Measurements from ENCODE around the gene ENDOD1. TPM values are rescaled to one million over a fixed set of nuclear protein-coding genes. Genes with fewer than 3 reads are reported as not detected.
A peak's percentile ranks its signal among the peaks of the same experiment; 100 is the strongest.
"Not testable (repeated sequence)": the region's sequence is repeated elsewhere in the genome, so short reads cannot be mapped to it uniquely, and the experiment has no call there.

Gene ENDOD1, protein sequence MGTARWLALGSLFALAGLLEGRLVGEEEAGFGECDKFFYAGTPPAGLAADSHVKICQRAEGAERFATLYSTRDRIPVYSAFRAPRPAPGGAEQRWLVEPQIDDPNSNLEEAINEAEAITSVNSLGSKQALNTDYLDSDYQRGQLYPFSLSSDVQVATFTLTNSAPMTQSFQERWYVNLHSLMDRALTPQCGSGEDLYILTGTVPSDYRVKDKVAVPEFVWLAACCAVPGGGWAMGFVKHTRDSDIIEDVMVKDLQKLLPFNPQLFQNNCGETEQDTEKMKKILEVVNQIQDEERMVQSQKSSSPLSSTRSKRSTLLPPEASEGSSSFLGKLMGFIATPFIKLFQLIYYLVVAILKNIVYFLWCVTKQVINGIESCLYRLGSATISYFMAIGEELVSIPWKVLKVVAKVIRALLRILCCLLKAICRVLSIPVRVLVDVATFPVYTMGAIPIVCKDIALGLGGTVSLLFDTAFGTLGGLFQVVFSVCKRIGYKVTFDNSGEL
- total RNA-seq: 1 to 10 TPM; 6.7 to 8.0 TPM

DNA sequence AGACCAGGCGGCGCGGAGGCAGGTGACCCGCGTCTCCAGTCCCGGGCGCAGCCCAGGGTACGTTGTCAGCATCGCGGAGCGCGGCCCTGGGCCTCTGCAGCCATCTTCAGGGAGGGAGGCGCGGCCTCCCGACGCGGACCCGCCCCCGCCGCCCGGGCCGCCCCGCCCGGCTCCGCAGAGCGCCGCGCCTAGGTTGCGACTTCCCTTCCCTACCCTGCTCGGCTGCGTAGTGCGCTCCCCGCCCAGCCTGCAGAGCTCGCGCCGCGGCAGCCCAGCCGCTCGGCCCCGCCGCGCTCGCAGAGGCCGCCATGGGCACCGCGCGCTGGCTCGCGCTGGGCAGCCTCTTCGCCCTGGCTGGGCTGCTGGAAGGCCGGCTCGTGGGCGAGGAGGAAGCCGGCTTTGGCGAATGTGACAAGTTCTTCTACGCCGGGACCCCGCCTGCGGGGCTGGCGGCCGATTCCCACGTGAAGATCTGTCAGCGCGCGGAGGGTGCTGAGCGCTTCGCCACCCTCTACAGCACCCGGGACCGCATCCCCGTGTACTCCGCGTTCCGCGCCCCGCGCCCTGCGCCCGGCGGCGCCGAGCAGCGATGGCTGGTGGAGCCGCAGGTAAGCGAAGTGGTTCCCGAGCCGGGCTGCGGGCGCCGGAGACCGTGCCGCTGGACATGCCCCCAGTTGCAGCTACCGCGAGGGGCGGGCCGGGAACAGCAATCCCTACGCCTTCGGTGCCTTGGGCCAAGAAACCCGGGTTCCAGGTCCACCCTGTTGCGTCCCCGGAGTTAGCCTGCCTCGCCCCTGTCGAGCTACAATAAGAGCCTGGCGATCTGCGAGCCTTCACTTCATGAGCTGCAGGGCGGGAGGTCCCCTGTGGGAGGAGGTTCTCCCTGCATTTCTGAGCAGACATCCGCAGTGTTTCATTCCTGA lies at the start of gene ENDOD1:
TSS of gene ENDOD1 (plus strand) at position 227 of the 923 bp plus-strand sequence. CDS start at position 309, 82 bp downstream.
- H3K27ac Mint-ChIP-seq: peak within 1 kb of the TSS; percentile 82
- peak within 1 kb of the TSS; percentile 87 for H3K4me3 Mint-ChIP-seq
- ATAC-seq (replicated peaks): peak; percentile 94
- H3K9me3 Mint-ChIP-seq: no peaks in the 10 kb centered on the region
- H3K27me3 Mint-ChIP-seq: no peaks in the 10 kb centered on the region
- peaks cover 56% of the 10 kb centered on the region for H3K4me1 Mint-ChIP-seq
- no peaks in the 10 kb centered on the region for H3K36me3 Mint-ChIP-seq (ENCODE audit: low read depth)

DNA sequence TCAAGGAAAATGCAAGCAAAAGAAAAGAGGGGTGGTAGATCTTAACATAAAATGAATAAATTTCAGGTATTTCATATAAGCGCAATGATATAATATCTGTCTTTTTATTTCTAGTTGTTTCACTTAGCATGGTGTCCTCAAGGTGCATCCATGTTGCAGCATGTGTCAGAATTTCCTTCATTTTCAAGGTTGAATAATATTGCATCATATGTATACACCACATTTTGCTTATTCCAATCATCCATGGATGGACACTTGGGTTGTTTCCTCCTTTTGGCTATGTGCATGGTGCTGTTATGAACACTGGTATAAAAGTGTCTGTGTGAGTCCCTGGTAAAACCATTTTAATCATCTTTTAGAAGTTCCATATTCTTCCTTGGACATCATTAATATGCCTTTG lies 47.4 kb upstream of the ENDOD1 start:
- Mint-ChIP-seq H3K27me3 (peaks cover 39% of the 10 kb centered on the region), H3K36me3 (ENCODE audit: low read depth) (no peaks in the 10 kb centered on the region)

DNA sequence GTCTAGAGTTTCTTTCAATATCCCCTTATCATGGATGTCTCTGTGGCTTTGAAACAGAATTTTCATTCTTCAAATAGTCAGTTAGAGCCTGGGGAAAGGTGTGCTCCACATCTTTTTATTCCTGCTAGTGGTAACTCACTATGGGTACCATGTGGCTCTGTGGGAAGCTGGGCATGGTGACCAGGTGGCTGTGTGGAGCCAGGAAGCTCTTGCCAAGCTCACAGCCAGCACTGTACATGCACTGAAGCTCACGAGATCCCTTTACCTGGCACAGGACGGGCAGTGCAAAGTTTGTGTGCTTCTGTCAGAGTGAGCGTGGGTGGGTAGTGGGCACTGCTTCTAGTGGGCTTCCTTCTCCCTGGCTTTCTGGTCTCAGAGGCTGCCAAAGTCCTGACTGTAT lies 46.7 kb upstream of the ENDOD1 start:
- Mint-ChIP-seq H3K4me3 (no peak overlapping the region), H3K27me3 (peaks cover 39% of the 10 kb centered on the region), H3K36me3 (ENCODE audit: low read depth) (no peaks in the 10 kb centered on the region), H3K4me1 (peaks cover 5% of the 10 kb centered on the region), H3K9me3 (no peaks in the 10 kb centered on the region), H3K27ac (no peak overlapping the region)
- no peak for ATAC-seq (replicated peaks)

More for the DNA sequence above, 47.4 kb upstream of the ENDOD1 start:
- Mint-ChIP-seq H3K4me3 (no peak overlapping the region), H3K9me3 (no peaks in the 10 kb centered on the region), H3K27ac (no peak overlapping the region), H3K4me1 (peaks cover 5% of the 10 kb centered on the region)
- no peak for ATAC-seq (replicated peaks)

DNA sequence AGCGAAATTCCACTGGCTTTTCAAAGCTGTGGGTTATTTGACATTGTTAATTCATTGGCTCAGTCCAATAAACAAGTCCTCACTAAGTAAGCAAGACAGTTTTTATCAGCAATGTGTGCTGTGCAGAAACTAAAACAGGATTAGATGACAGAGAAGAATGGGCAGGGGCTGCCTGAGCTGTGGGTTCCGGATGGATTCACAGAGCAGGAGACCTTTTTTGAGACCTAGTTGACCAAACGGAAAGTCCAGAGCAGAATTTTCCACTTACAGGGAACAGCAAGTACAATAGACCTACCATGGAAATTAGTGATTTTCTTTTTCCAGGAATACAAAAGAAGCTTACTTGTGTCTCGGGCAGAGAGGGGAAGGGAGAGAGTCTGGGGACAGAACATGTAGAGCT lies 45.6 kb upstream of the ENDOD1 start:
- no peak overlapping the region for H3K27ac Mint-ChIP-seq
- peaks cover 35% of the 10 kb centered on the region for H3K27me3 Mint-ChIP-seq
- no peaks in the 10 kb centered on the region for H3K4me1 Mint-ChIP-seq
- no peaks in the 10 kb centered on the region for H3K36me3 Mint-ChIP-seq (ENCODE audit: low read depth)
- ATAC-seq (replicated peaks): no peak
- no peaks in the 10 kb centered on the region for H3K9me3 Mint-ChIP-seq
- no peak overlapping the region for H3K4me3 Mint-ChIP-seq

DNA sequence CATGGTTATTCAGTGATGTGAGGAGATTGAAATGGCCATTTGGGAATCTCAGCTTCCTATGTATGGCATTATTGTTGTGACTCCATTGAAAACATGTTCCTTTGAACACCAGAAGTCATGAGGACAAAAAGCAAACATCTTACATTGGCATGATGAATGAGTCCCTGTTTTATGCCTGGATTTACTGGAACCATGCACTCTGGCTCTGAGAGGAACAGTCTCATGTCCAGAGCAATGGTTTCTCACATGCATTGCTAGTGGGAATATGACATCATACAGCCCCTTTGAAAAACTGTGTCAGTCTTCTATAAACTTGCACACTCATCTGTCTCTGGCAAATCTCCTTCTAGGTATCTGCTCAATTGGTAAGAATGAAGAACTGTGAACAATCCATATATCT lies 43.8 kb upstream of the ENDOD1 start:
- ATAC-seq (replicated peaks): no peak
- H3K4me1 Mint-ChIP-seq: no peaks in the 10 kb centered on the region
- H3K27me3 Mint-ChIP-seq: peaks cover 30% of the 10 kb centered on the region
- no peak overlapping the region for H3K4me3 Mint-ChIP-seq
- no peak overlapping the region for H3K27ac Mint-ChIP-seq
- no peaks in the 10 kb centered on the region for H3K36me3 Mint-ChIP-seq (ENCODE audit: low read depth)
- H3K9me3 Mint-ChIP-seq: no peaks in the 10 kb centered on the region

DNA sequence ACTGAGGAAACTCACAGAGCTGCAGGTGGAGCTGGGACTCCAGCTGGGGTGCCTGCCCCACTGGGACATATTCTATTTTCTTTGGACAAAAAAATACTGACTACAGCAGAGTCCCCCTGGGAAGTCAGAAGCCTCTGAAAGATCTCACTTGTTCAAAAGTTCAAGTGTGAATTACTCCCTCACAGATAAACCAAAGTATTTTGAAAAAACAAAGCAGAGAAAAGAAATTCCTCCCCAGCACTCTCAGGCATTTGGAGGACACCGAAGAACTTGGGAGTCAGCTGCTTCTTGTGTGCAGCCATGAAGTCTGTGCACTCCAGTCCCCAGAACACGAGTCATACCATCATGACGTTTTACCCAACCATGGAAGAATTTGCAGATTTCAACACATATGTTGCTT lies 40.5 kb upstream of the ENDOD1 start, which contains the start of gene KDM4F:
TSS of gene KDM4F (plus strand) at position 301 of the 400 bp plus-strand sequence.
- ATAC-seq (replicated peaks); H3K4me1 Mint-ChIP-seq; H3K4me3 Mint-ChIP-seq; H3K9me3 Mint-ChIP-seq; H3K36me3 Mint-ChIP-seq (ENCODE audit: low read depth); H3K27ac Mint-ChIP-seq: not testable (repeated sequence)
- peaks cover 36% of the 10 kb centered on the region for H3K27me3 Mint-ChIP-seq

DNA sequence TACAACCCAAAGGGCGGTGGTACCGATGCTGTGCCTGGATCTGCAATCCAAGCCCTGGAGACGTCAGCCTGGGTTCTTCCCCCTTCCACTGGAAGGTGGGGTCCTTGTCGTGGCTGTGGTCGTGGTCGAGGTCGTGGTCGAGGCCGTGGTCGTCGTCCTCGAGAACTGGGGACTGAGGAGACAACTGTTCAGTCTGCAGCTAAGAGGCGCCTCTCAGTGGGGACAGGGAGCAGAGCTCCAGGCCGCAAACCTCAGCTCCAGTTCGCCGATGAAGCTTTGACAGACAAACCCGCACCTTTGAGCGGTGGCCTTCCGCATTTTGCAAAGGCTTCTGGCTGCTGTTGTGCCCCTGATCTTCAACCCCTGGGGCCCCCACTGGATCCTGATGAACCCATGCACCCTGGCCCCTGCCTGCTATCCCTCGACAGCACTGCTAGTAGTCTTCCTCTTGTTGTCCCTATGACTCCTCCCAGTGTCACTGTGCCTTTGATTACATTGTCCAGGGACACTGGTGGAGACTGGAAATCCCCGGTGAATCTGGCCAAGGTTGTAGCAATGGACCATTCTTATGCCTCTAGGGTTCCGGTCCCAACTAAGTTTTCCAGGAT lies 38.9 kb upstream of the ENDOD1 start:
- no peaks in the 10 kb centered on the region for H3K36me3 Mint-ChIP-seq (ENCODE audit: low read depth)
- H3K9me3 Mint-ChIP-seq: no peaks in the 10 kb centered on the region
- no peaks in the 10 kb centered on the region for H3K4me1 Mint-ChIP-seq
- no peak overlapping the region for H3K4me3 Mint-ChIP-seq
- no peak for ATAC-seq (replicated peaks)
- H3K27ac Mint-ChIP-seq: no peak overlapping the region
- peaks cover 36% of the 10 kb centered on the region for H3K27me3 Mint-ChIP-seq

DNA sequence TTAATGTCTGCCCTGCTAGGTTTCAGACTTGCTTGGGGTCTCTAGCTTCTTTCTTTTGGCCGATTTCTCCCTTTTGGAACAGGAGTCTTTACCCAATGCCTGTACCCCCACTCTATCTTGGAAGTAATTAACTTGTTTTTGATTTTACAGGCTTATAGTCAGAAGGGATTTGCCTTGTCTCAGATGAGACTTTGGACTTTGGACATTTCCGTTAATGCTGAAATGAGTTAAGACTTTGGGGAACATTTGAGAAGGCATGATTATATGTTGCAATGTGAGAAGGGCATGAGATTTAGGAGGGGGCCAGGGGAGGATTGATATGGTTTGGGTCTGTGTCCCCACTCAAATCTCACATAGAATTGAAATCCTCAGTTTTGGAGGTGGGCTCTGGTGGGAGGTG lies 35.3 kb upstream of the ENDOD1 start:
- Mint-ChIP-seq H3K36me3 (ENCODE audit: low read depth) (no peaks in the 10 kb centered on the region), H3K4me1 (no peaks in the 10 kb centered on the region), H3K4me3 (no peak overlapping the region), H3K9me3 (no peaks in the 10 kb centered on the region), H3K27ac (no peak overlapping the region), H3K27me3 (peaks cover 31% of the 10 kb centered on the region)
- no peak for ATAC-seq (replicated peaks)

DNA sequence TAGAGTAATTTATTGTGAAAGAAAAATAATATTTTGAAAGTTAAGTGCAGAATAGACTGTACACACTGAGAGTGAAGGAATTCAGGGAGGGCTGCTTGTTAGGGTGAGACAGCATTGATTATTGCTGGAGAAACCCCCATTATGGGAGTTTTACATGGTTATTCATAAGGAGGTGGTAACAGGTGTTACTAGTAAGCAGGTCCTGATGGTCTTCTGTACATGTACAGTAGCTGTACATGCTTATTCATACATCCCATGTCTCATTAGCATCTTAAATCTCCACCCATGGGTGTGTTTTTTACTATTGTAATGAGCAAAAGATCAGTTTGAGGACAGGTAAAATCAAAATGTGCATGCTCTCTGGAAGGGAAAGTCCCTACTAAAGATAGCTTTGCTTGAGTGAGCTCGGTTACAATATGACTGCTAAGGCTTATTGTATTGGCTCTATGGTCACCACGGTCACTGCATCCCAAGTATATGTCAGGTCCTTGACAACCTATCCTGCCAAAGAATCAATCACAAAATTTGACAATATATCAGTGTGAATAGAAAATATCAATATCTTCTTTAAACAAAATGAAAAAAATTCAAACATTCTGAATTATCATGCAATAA lies 34.3 kb upstream of the ENDOD1 start:
- Mint-ChIP-seq H3K27ac (no peak overlapping the region), H3K27me3 (peaks cover 31% of the 10 kb centered on the region), H3K9me3 (no peaks in the 10 kb centered on the region), H3K4me3 (no peak overlapping the region), H3K4me1 (no peaks in the 10 kb centered on the region), H3K36me3 (ENCODE audit: low read depth) (no peaks in the 10 kb centered on the region)
- ATAC-seq (replicated peaks): no peak

DNA sequence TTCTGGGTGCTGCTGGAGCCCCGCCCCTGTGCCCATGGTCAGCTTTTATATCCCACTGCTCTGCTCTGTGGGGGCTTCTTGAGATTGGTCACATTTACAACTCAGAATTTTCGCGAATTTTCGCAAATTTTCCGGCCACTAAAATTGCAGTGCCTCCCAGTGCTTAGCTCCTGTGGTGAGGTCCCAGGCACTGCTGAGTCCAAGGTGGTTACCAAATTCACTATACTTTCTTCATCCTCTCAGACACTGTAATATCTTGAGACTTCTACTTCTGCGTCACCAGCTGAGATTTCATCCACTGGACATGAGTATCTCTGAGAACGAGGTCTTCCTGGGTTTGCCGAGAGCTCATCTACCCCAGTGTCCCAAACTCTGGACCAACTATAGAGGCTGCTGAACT lies 31.7 kb upstream of the ENDOD1 start:
- ATAC-seq (replicated peaks): no peak
- H3K9me3 Mint-ChIP-seq: no peaks in the 10 kb centered on the region
- no peak overlapping the region for H3K27ac Mint-ChIP-seq
- H3K27me3 Mint-ChIP-seq: peaks cover 31% of the 10 kb centered on the region
- H3K4me3 Mint-ChIP-seq: no peak overlapping the region
- H3K36me3 Mint-ChIP-seq (ENCODE audit: low read depth): no peaks in the 10 kb centered on the region
- no peaks in the 10 kb centered on the region for H3K4me1 Mint-ChIP-seq

DNA sequence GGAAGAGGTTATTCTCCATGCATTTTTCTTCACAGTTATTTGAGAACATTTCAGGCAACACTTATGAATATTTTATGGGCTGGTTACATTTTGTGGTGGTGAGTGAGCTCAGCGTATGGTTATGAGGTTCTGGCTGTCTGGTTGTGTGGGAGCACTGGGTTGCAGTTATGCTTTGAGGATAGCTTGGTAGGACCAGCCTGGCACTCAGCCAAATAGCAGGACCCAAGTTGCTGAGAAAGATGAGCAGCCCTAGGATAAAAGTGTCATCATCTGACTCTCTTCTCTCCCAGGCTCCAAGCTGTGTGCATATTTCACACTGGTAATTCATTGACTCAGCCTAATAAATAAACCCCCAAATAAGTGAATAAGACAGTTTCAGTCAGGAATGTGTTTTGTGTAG lies 31.0 kb upstream of the ENDOD1 start:
- no peak for ATAC-seq (replicated peaks)
- peaks cover 25% of the 10 kb centered on the region for H3K27me3 Mint-ChIP-seq

DNA sequence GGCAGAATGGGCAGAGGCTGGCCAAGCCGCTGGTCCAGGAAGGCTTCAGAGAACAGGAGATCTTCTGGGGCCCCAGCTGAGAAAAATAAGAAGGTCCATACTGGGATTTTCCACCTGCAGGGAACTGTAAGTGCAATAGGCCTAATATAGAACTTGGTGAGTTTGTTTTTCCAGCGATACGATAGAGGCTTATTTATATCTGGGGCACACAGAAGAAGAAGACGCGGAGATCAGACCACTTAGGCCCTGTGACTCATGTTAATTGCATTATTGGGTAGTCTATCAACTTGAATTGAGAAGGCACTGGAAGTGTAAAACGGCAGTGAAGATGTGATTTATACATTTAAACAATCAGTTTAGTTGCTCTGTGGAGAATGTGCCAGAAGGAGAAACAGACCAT lies 30.6 kb upstream of the ENDOD1 start:
- Mint-ChIP-seq H3K36me3 (ENCODE audit: low read depth) (no peaks in the 10 kb centered on the region), H3K4me3 (no peak overlapping the region), H3K4me1 (no peaks in the 10 kb centered on the region), H3K9me3 (no peaks in the 10 kb centered on the region), H3K27me3 (peaks cover 22% of the 10 kb centered on the region), H3K27ac (no peak overlapping the region)
- ATAC-seq (replicated peaks): no peak

More for the DNA sequence above, 31.0 kb upstream of the ENDOD1 start:
- H3K9me3 Mint-ChIP-seq: no peaks in the 10 kb centered on the region
- no peak overlapping the region for H3K4me3 Mint-ChIP-seq
- no peak overlapping the region for H3K27ac Mint-ChIP-seq
- no peaks in the 10 kb centered on the region for H3K36me3 Mint-ChIP-seq (ENCODE audit: low read depth)
- H3K4me1 Mint-ChIP-seq: no peaks in the 10 kb centered on the region

DNA sequence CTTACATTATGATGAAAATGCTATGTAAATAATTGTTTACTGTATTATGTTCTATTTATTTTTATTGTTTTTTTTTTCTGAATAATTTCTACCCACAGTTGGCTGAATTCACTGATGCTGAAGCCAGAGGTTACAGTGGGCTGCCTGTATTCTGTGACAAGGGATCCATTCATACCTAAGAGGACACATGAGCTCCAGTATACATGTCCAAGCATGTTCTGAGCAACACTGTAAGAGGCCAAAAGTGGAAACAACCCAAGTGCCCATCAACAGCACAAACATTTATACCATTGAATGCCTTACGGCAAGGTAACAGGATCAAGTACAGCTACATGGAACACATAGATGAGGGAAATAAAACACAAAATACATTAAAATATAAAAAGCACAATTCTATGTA lies 24.3 kb upstream of the ENDOD1 start:
- Mint-ChIP-seq H3K27ac (no peak overlapping the region), H3K4me3 (no peak overlapping the region), H3K4me1 (peaks cover 7% of the 10 kb centered on the region), H3K27me3 (peaks cover 4% of the 10 kb centered on the region), H3K9me3 (no peaks in the 10 kb centered on the region), H3K36me3 (ENCODE audit: low read depth) (peaks cover 19% of the 10 kb centered on the region)
- no peak for ATAC-seq (replicated peaks)

DNA sequence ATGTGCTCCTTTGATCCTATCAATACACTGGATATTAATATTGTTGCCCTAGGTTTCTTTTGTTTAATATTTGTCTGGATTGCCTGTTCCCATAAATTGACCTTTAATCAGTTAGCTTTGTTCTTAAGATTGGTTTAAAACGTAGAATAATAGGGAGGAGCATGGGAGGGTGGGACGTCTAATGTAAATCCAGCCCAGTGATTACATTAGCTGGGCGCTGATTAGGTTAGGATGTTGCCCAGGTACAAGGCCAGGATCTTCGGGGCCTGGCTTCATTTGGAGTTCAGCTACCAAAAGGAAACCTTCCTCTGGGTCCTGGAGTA lies 23.0 kb upstream of the ENDOD1 start, which contains the start of gene SRSF8:
TSS of gene SRSF8 (plus strand) at position 204 of the 323 bp plus-strand sequence. CDS start 308 bp downstream, outside the sequence.
- Mint-ChIP-seq H3K4me3 (peak within 1 kb of the TSS; percentile 99), H3K27ac (peak within 1 kb of the TSS; percentile 97), H3K4me1 (peaks cover 13% of the 10 kb centered on the region), H3K9me3 (no peaks in the 10 kb centered on the region), H3K27me3 (no peaks in the 10 kb centered on the region), H3K36me3 (ENCODE audit: low read depth) (peaks cover 29% of the 10 kb centered on the region)
- ATAC-seq (replicated peaks): peak; percentile 45

Data from activated T-helper 17 cell treated with anti-CD3 and anti-CD28 coated beads, Interleukin-2, amount 50 U/mL, for 72 hours (primary cell).